Natural killer cell treated with Interleukin-12 subunit alpha and Interleukin-12 subunit beta and Interleukin-15 and Interleukin-18, amount 100 ng/mL, for 72 hours (primary cell): ENCODE measurements around the gene CDK9. TPM values are rescaled to one million over a fixed set of nuclear protein-coding genes. Genes with fewer than 3 reads are reported as not detected.
A peak's percentile ranks its signal among the peaks of the same experiment; 100 is the strongest.

ENCODE experiments used
- ATAC-seq, 2 donors: fragments of 150-1000 bp; cut with Tn5 transposase in 1 of 2; sonication (Bioruptor Pico), chemical (Tn5 transposase) in 1 of 2; 2 replicates each; pipeline ENCODE4 v1.10.0; 2021
- DNase-seq: peaks from one replicate; pipeline ENCODE4 v3.0.0; 2022; ENCODE audit warnings: low spot score
- H3K27ac Mint-ChIP-seq, 2 donors: 1 replicate in 1 of 2; 2 replicates in 1 of 2; pipeline ENCODE4 v1.8.0; 2022; ENCODE audit warnings: mixed read lengths in 2 of 2, mild to moderate bottlenecking in 1 of 2, moderate library complexity in 1 of 2
- H3K27me3 Mint-ChIP-seq, 2 donors: 1 replicate in 1 of 2; 2 replicates in 1 of 2; pipeline ENCODE4 v1.8.0; 2022; ENCODE audit warnings: mixed read lengths in 2 of 2
- H3K36me3 Mint-ChIP-seq: one replicate; pipeline ENCODE4 v1.8.0; 2022; ENCODE audit warnings: mixed read lengths
- H3K4me1 Mint-ChIP-seq, 2 donors: 1 replicate in 1 of 2; 2 replicates in 1 of 2; pipeline ENCODE4 v1.8.0; 2022; ENCODE audit warnings: low read depth in 2 of 2, mixed read lengths in 2 of 2, mild to moderate bottlenecking in 1 of 2
- H3K4me3 Mint-ChIP-seq: one replicate; pipeline ENCODE4 v1.8.0; 2022; ENCODE audit warnings: mixed read lengths
- H3K9me3 Mint-ChIP-seq: 2 replicates; pipeline ENCODE4 v1.8.0; 2022; ENCODE audit warnings: mixed read lengths
- total RNA-seq, 2 donors: library from RNA; stranded (reverse); gene quantifications; one replicate each; pipeline ENCODE4 v1.2.3, GENCODE V29; 2022

The CDK9 gene
- total RNA-seq, 2 donors from 2014 or later: 119 to 132 TPM

DNA sequence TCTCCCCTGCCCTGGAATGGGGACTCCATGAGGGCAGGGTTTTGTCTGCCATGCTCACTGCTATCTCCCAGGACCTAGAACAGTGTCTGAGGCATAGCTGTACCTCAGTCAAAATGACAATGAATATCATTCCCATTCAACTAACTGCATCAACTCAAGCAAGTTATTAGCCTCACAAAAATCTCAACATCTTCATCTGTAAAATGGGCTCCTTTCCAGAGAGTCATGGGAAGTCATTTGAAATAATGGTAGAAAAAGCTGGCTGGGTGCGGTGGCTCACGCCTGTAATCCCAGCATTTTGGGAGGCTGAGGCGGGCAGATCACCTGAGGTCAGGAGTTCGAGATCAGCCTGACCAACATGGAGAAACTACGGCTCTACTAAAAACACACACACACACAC is 16.7 kb upstream of the CDK9 start:
- peaks cover 10% of the 10 kb centered on the region for H3K36me3 Mint-ChIP-seq
- no peaks in the 10 kb centered on the region for H3K27me3 Mint-ChIP-seq
- H3K4me1 Mint-ChIP-seq: peaks cover 57 to 65% of the 10 kb centered on the region in 2 donors
- H3K27ac Mint-ChIP-seq: peak overlapping the region; percentile 96 to 99
- H3K4me3 Mint-ChIP-seq: peak overlapping the region; percentile 84
- H3K9me3 Mint-ChIP-seq: no peaks in the 10 kb centered on the region
- ATAC-seq: no peak
- DNase-seq: no peak

DNA sequence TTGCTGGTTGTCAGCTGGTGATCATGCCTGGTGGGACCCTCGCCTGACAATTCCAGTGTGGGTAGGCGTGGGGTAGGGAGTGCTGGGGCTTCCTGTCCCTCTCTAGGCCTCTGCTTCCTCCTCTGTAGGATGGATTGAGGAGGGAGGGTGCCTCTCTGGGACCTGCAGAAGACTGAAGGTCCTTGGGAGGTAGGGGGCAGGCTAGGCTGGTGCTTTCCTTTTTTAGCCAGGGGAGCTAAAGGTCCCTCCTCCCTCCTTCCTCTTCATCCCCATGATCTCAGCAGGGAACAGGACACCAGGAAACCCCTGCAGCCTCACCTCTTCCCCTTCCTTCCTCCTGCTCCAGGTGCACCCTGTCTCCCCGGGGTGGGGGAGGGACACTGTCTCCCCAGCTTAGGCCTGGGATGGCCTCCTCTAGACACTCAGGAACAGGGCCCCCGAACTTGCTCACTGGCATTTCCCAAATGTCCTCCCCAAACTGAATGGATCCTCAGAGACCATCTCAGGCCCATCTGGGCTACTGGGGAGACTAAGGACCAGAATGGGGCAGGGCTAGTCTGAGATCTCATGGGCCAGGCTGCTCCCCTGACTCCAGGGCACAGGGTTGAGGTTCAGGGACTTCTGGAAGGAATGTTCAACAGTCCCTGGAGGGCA is 15.8 kb upstream of the CDK9 start:
- DNase-seq (no peak), ATAC-seq (no peak)
- H3K36me3 Mint-ChIP-seq: peaks cover 10% of the 10 kb centered on the region
- no peaks in the 10 kb centered on the region for H3K9me3 Mint-ChIP-seq
- no peaks in the 10 kb centered on the region for H3K27me3 Mint-ChIP-seq
- peak overlapping the region; percentile 96 to 99 for H3K27ac Mint-ChIP-seq
- peaks cover 52 to 59% of the 10 kb centered on the region in 2 donors for H3K4me1 Mint-ChIP-seq
- H3K4me3 Mint-ChIP-seq: peak overlapping the region; percentile 87

DNA sequence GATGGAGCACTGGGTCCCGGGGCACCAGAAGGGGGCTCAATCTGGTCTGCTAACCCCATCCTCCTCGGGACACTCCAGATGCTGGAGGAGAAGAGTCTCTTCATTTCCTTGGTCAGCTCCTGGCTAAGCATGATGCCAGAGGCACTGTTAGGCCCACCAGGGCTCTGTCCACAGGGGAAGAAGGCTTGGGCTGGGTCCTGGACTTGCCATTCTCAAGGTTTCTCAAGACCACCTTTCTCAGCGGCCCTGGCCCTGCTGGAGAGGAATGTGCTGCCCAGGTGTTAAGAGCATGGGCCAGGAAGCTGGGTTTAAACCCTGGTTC is 15.3 kb upstream of the CDK9 start:
- Mint-ChIP-seq H3K4me1 (peaks cover 48 to 54% of the 10 kb centered on the region in 2 donors), H3K4me3 (peak overlapping the region; percentile 87), H3K27ac (peak overlapping the region; percentile 96 to 99), H3K27me3 (no peaks in the 10 kb centered on the region), H3K36me3 (peaks cover 10% of the 10 kb centered on the region), H3K9me3 (no peaks in the 10 kb centered on the region)
- no peak for ATAC-seq
- DNase-seq: no peak

DNA sequence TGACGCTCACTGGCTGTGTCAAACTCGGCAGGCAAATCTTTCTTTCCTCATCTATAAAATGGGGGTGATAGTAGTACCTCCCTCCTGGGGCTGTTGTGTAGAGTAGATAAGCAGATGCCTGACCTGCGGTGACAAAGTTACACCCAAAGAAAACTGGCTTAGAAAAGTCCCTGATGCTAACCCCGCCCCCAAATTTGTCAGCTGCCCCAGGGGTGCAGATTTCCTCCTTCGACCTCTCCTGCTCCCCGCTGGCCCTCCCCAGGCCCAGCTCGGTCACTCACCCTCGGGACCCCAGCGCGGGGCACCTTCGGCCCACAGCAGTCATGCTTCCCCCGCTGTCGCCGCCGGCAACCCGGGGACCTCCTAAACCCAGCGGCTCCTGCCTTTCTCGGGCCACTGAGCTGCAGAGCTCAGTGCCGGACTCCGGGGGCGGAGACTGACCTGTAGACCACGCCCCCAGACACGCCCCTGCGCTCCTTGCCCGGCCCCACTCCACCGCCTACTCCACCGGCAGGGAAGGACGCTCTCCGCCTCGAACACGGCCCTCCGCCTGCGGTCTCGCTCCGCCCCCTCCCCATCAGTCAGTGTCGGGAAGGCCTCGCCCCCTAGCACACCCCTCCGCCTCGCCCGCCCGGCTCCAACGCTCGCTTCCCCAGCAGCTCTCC is 14.8 kb upstream of the CDK9 start:
- H3K36me3 Mint-ChIP-seq: peaks cover 10% of the 10 kb centered on the region
- H3K9me3 Mint-ChIP-seq: no peaks in the 10 kb centered on the region
- peak overlapping the region; percentile 96 to 99 for H3K27ac Mint-ChIP-seq
- DNase-seq (peak; percentile 98), ATAC-seq (peak; percentile 95 to 96)
- H3K4me1 Mint-ChIP-seq: peaks cover 46 to 49% of the 10 kb centered on the region in 2 donors
- no peaks in the 10 kb centered on the region for H3K27me3 Mint-ChIP-seq
- peak overlapping the region; percentile 87 for H3K4me3 Mint-ChIP-seq

DNA sequence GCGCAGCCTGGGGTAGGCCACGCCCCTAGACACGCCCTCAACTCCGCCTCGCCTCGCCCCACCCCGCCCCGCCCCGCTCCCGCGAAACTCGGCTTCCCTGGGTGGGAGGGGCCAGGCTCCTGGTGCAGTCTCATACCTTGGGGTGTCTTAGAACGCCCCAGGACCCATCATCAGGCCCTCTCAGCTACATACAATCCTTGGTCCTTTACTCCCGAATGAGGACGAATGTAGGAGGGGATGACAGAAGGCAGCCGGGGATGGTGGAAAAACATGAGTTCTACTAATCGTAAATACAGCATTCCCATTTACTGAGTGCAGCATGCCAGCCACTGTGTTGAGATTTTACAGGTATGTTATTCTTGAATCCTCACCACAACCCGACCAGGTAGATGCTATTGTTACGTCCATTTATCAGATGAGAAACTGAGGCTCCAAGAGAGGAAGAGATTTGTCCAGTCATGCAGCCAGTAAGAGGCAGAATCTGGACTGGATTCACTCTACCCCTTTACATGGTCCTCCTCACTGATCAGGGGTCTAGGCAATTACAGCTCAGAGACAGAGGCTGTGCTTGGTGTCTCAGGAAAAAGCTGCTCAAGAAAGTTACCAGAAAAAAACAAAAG is 14.2 kb upstream of the CDK9 start:
- DNase-seq: no peak
- no peak for ATAC-seq
- Mint-ChIP-seq H3K9me3 (no peaks in the 10 kb centered on the region), H3K36me3 (peaks cover 5% of the 10 kb centered on the region), H3K4me1 (peaks cover 45 to 48% of the 10 kb centered on the region in 2 donors), H3K4me3 (peak overlapping the region; percentile 87), H3K27ac (peak overlapping the region; percentile 96 to 99), H3K27me3 (no peaks in the 10 kb centered on the region)

DNA sequence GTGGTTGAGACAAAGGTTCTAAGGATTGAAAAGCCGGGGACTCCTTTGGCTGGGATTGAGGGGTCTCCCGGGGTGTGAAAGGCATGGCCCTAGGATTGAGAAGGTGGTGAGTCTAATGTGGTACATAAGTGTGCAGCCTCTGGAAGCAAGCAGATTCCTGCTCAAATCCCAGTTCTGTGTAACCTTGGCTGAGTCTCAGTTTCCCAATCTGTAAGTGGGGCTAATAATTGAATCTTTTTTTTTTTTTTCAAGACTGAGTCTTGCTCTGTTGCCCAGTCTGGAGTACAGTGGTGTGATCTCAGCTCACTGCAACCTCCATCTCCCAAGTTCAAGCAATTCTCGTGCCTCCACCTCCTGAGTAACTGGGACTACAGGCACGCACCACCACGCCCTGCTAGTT is 13.2 kb upstream of the CDK9 start:
- Mint-ChIP-seq H3K36me3 (peaks cover 8% of the 10 kb centered on the region), H3K27me3 (no peaks in the 10 kb centered on the region), H3K4me3 (no peak overlapping the region), H3K4me1 (peaks cover 45 to 48% of the 10 kb centered on the region in 2 donors), H3K27ac (peak overlapping the region in 1 of 2 donors; percentile 10), H3K9me3 (no peaks in the 10 kb centered on the region)
- ATAC-seq (no peak), DNase-seq (no peak)

DNA sequence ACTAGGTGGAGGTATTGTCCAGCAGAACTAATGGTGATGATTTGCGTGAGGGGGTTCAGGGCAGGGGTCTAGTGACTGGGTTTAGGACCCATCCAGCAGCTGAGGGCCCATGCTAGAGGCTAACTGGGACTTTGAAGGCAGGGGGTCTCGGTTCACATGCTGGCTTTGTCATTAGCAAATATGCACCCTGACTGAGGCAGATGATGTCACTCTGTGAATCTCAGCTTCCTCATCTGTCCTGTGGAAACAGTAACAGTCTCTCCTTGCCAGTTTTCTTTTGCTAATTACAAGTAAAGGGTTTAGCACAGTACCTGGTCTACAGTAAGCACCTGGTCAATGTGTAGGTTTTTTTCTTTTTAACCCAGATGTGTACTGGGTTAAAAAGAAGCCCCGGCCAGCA is 12.6 kb upstream of the CDK9 start:
- Mint-ChIP-seq H3K27ac (peak overlapping the region in 1 of 2 donors; percentile 10), H3K36me3 (peaks cover 9% of the 10 kb centered on the region), H3K9me3 (no peaks in the 10 kb centered on the region), H3K4me1 (peaks cover 47 to 53% of the 10 kb centered on the region in 2 donors), H3K27me3 (no peaks in the 10 kb centered on the region), H3K4me3 (no peak overlapping the region)
- ATAC-seq (no peak), DNase-seq (no peak)

DNA sequence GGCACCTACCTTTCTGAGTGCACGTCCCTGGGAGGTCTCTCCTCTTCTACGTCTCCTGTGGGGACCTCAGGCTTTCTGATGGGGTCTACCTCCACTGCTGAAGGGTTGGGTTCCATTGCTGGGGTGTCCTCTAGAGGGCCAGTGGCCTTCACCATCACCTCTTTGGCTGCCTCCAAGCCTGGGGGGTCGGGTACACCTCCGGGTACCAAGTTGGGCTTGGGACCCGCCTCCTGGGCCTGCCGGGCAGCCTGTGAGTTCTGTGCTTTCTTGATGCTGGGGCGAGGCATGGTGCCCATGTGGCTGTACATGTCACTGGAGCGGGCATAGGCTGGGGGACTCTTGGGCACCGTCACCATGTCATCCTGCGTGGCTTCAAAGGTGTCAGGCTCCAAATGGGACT is 11.9 kb upstream of the CDK9 start:
- no peaks in the 10 kb centered on the region for H3K27me3 Mint-ChIP-seq
- no peaks in the 10 kb centered on the region for H3K9me3 Mint-ChIP-seq
- peak overlapping the region; percentile 63 to 75 for H3K27ac Mint-ChIP-seq
- no peak for DNase-seq
- H3K4me1 Mint-ChIP-seq: peaks cover 43 to 49% of the 10 kb centered on the region in 2 donors
- peak overlapping the region; percentile 6 for H3K4me3 Mint-ChIP-seq
- no peak for ATAC-seq
- peaks cover 5% of the 10 kb centered on the region for H3K36me3 Mint-ChIP-seq

DNA sequence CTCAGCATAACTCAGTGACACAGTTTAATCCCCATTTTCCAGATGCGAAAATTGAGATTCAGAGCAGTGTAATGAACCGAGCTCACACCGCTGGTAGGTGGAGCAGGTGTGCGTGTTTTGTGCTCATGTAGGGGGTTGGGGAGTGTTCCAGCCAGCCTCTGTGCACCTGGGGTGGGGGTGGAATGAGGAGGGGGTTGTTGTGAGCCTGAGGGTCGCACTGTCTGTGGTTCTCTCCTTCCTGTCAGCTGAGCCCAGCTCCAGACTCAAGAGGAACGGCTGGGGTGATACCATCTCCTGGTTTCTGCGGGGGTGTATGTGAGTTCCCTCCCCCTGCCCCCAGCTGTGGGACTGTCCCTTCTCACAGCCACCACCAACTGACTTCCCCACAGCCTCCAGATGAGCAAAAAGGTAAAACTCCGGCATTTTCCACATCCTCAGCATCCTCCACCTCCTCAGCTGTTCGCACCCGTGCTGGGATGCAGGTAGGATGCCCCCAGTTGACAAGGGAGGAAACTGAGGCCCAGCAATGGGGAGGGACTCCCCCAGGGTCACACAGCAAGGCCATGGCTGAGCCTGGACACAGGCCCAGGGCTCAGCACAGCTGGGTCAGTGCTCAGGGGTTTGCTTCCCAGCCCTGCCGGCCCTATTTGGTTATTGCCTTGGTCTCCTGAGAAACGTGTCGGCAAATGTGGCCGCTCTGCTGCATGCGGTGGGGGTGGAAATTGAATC is 9.5 kb upstream of the CDK9 start:
- peak overlapping the region; percentile 88 to 91 for H3K27ac Mint-ChIP-seq
- DNase-seq: peak; percentile 83
- peak overlapping the region; percentile 98 for H3K4me3 Mint-ChIP-seq
- H3K4me1 Mint-ChIP-seq: peaks cover 35 to 37% of the 10 kb centered on the region in 2 donors
- no peaks in the 10 kb centered on the region for H3K9me3 Mint-ChIP-seq
- no peaks in the 10 kb centered on the region for H3K27me3 Mint-ChIP-seq
- peak; percentile 53 to 61 for ATAC-seq
- H3K36me3 Mint-ChIP-seq: peaks cover 4% of the 10 kb centered on the region

DNA sequence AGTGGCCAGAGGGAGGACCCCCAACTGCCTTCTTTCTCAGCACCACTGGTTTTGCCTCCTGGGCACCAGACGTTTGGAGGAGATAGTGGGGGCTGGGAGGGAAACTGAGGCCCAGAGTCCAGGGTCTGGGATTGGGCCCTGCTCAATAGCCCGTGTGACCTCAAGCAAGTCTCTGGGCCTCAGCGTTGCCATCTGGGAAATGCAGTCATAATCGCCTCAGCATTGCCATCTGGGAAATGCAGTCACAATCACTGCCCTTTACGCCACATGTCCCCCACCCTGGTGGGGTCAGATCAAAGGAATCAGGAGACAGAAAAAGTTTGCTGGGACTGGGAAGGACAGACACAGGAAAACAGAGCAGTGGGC is 8.9 kb upstream of the CDK9 start:
- no peak for DNase-seq
- no peak for ATAC-seq
- H3K4me3 Mint-ChIP-seq: peak overlapping the region; percentile 98

DNA sequence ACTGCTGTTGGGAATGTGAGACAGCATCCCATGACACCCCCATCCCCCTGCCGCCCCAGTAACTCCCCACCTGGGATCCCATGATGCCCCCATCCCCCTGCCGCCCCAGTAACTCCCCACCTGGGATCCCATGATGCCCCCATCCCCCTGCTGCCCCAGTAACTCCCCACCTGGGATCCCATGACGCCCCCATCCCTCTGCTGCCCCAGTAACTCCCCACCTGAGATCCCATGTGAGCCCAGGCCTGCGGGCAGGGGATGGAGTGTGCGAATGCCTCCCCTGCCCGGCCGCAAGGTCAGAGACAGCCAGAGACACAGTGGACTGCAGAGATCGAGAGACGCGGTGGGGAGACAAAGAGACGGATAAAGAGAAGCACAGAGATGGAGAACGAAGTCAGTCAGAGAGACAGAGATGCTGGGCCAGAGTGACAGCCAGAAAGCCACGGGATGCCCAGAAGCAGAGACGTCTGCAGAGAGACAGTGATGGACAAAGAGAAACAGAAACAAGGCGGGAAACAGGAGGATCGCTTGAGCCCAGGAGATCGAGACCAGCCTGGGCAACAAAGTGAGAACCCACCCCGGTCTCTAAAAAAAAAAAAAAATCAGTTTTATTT is 8.4 kb upstream of the CDK9 start:
- Mint-ChIP-seq H3K27ac (peak overlapping the region; percentile 88 to 91), H3K27me3 (no peaks in the 10 kb centered on the region), H3K9me3 (no peaks in the 10 kb centered on the region), H3K4me1 (peaks cover 40 to 44% of the 10 kb centered on the region in 2 donors), H3K36me3 (peaks cover 4% of the 10 kb centered on the region), H3K4me3 (peak overlapping the region; percentile 98)
- DNase-seq (no peak), ATAC-seq (no peak)

More for the DNA sequence above, 8.9 kb upstream of the CDK9 start:
- Mint-ChIP-seq H3K9me3 (no peaks in the 10 kb centered on the region), H3K27me3 (no peaks in the 10 kb centered on the region), H3K27ac (peak overlapping the region; percentile 88 to 91), H3K4me1 (peaks cover 39 to 43% of the 10 kb centered on the region in 2 donors), H3K36me3 (peaks cover 4% of the 10 kb centered on the region)

DNA sequence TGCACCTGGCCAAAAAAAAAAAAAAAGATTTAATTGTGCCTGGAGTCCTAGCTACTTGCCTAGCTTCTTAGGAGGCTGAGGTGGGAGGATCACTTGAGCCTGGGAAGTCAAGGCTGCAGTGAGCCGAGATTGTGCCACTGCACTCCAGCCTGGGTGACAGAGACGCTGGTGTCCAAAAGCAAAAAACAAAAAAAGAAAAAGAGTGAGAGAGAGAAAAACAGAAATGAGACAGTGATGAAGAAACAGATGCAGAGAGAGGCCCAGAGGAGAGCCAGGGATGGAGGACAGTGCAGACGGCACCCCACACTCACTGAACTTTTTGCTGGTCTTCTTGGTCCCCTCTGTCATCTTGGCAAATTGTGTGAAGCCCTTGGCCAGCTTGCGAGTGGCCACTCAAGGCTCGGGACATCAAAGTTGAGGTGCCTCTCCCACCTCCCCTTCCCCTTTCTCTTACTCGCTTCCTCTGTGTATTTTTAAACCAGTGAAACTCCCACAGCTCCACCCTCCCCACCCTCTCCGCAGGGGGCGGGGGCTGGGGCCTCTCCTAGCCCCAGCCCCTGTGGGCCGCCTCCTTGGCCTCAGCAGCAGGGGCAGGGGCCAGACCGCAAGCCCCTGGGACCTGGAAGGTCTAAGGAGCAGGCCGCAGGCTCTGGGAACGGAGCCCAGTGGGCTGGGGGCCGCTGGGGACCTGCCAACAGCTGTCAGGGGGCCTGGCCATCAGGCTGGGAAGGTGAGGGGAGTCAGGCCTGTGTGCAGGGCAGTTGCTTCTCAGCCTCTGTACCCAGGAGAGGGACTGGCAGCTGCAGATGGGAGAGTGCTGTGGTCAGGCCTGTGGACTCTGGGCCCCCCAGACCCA is 7.3 kb upstream of the CDK9 start, which contains the start of gene SH2D3C:
SH2D3C (minus strand) TSS at position 387 of the 856 bp plus-strand sequence; CDS start at position 348, 39 bp downstream.
- H3K4me1 Mint-ChIP-seq: peaks cover 51 to 55% of the 10 kb centered on the region in 2 donors
- H3K36me3 Mint-ChIP-seq: peaks cover 4% of the 10 kb centered on the region
- peak within 1 kb of the TSS; percentile 98 for H3K4me3 Mint-ChIP-seq
- peak within 1 kb of the TSS; percentile 88 to 91 for H3K27ac Mint-ChIP-seq
- DNase-seq: no peak
- peak; percentile 20 to 36 for ATAC-seq
- no peaks in the 10 kb centered on the region for H3K27me3 Mint-ChIP-seq
- no peaks in the 10 kb centered on the region for H3K9me3 Mint-ChIP-seq
